SK-N-SH (cell line): ENCODE data around the gene PDE6A. TPM values are rescaled to one million over a fixed set of nuclear protein-coding genes. Genes with fewer than 3 reads are reported as not detected.

ENCODE experiments used
- CTCF ChIA-PET: fragments of 300-600, 350-600 bp; formaldehyde crosslinking; extraction: SDS; loops from one replicate; lab custom pipeline; 2021; lab: Yijun Ruan, JAX
- POLR2A ChIA-PET: fragments of 350-600 bp; sonication (Branson Sonifier 250); formaldehyde crosslinking; extraction: SDS; loops from one replicate; lab custom pipeline; 2020; ENCODE audit warnings: antibody characterized with exemption, inconsistent platforms; lab: Yijun Ruan, JAX
- DNase-seq: peaks from one replicate; pipeline ENCODE4 v3.0.0; 2012
- H2AFZ ChIP-seq: fragments of 200-600 bp; sonication (generic); 2 replicates; pipeline ENCODE4 v1.8.1; 2016; ENCODE audit warnings: antibody characterized with exemption, mild to moderate bottlenecking, low read depth
- H3F3A ChIP-seq: fragments of 200-600 bp; sonication (generic); replicated peaks from 2 replicates; pipeline ENCODE3; 2016; ENCODE audit warnings: antibody characterized with exemption, mild to moderate bottlenecking; ENCODE audit not compliant: insufficient read depth
- H3K27ac ChIP-seq, 2 experiments: fragments of 200-500 bp in 1 of 2; fragments of 200-600 bp in 1 of 2; sonication (Bioruptor generic) in 1 of 2; sonication (generic), shearing (Covaris generic) in 1 of 2; 2 replicates each; pipeline versions ENCODE4 v1.5.1 to v1.6.1; 2014 to 2016; ENCODE audit warnings: low read depth in 2 of 2, inconsistent platforms in 1 of 2, low read length in 1 of 2, mild to moderate bottlenecking in 1 of 2, mixed read lengths in 1 of 2
- H3K27me3 ChIP-seq: fragments of 200-600 bp; sonication (generic), shearing (Covaris generic); 2 replicates; pipeline ENCODE4 v1.6.1; 2016; ENCODE audit warnings: mixed run types; ENCODE audit not compliant: insufficient read depth
- H3K36me3 ChIP-seq, 2 experiments: fragments of 200-500 bp in 1 of 2; fragments of 200-600 bp in 1 of 2; sonication (Bioruptor generic) in 1 of 2; sonication (generic) in 1 of 2; replicated peaks in 1 of 2; 2 replicates each; pipeline versions ENCODE3 to v1.5.1; 2014 to 2016; ENCODE audit warnings: low read length in 1 of 2, mild to moderate bottlenecking in 1 of 2; ENCODE audit not compliant: insufficient read depth in 2 of 2, control insufficient read depth in 1 of 2
- H3K4me1 ChIP-seq, 2 experiments: fragments of 200-500 bp in 1 of 2; fragments of 200-600 bp in 1 of 2; sonication (Bioruptor generic) in 1 of 2; sonication (generic), shearing (Covaris generic) in 1 of 2; 2 replicates each; pipeline versions ENCODE4 v1.5.1 to v1.6.1; 2014 to 2016; ENCODE audit warnings: low read depth in 1 of 2, low read length in 1 of 2, mixed run types in 1 of 2; ENCODE audit not compliant: insufficient read depth in 2 of 2, control insufficient read depth in 1 of 2
- H3K4me2 ChIP-seq: fragments of 200-600 bp; sonication (generic), shearing (Covaris generic); 2 replicates; pipeline ENCODE4 v1.6.1; 2017; ENCODE audit warnings: mixed run types
- H3K4me3 ChIP-seq, 2 experiments: fragments of 200-500 bp in 1 of 2; fragments of 200-600 bp in 1 of 2; sonication (Bioruptor generic) in 1 of 2; sonication (generic), shearing (Covaris generic) in 1 of 2; 2 replicates each; pipeline versions ENCODE4 v1.5.1 to v1.8.1; 2014 to 2016; ENCODE audit warnings: low read depth in 2 of 2, inconsistent platforms in 1 of 2, low read length in 1 of 2, mild to moderate bottlenecking in 1 of 2, mixed read lengths in 1 of 2, moderate library complexity in 1 of 2
- H3K79me2 ChIP-seq: fragments of 200-600 bp; sonication (generic); 2 replicates; pipeline ENCODE4 v1.8.1; 2017; ENCODE audit warnings: mild to moderate bottlenecking; ENCODE audit not compliant: insufficient read depth
- H3K9ac ChIP-seq: fragments of 200-600 bp; sonication (generic); 2 replicates; pipeline ENCODE4 v1.6.1; 2017; ENCODE audit warnings: mixed run types
- H3K9me2 ChIP-seq: fragments of 200-600 bp; sonication (generic); 2 replicates; pipeline ENCODE4 v1.6.1; 2017; ENCODE audit warnings: mixed run types
- H3K9me3 ChIP-seq: fragments of 200-600 bp; sonication (generic); 2 replicates; pipeline ENCODE4 v1.6.1; 2017; ENCODE audit warnings: mixed run types, mild to moderate bottlenecking, moderate library complexity
- H4K20me1 ChIP-seq: fragments of 200-600 bp; sonication (generic); 2 replicates; pipeline ENCODE4 v1.6.1; 2017; ENCODE audit warnings: mild to moderate bottlenecking, mixed run types; ENCODE audit not compliant: insufficient read depth
- FOXJ3 ChIP-seq: sonication (generic); formaldehyde crosslinking; IDR thresholded peaks from 2 replicates; pipeline ENCODE4 v1.5.1; 2020; ENCODE audit warnings: mild to moderate bottlenecking, missing genetic modification reagents
- JUND ChIP-seq: IDR thresholded peaks from 2 replicates; pipeline ENCODE4 v1.4.0; 2012
- MXI1 ChIP-seq: IDR thresholded peaks from 2 replicates; pipeline ENCODE4 v1.6.1; 2012; ENCODE audit warnings: mild to moderate bottlenecking, low read depth, low read length, improper control_type of control experiment
- NFIC ChIP-seq: IDR thresholded peaks from 2 replicates; pipeline ENCODE4 v1.4.0; 2012; ENCODE audit warnings: borderline replicate concordance
- PBX3 ChIP-seq: IDR thresholded peaks from 2 replicates; pipeline ENCODE4; 2012
- RAD21 ChIP-seq: IDR thresholded peaks from 2 replicates; pipeline ENCODE4 v1.6.1; 2012; ENCODE audit warnings: mild to moderate bottlenecking, low read length
- RCOR1 ChIP-seq: fragments of 150-350 bp; IDR thresholded peaks from 2 replicates; pipeline ENCODE4 v1.6.1; 2017; ENCODE audit warnings: antibody characterized with exemption, low read length
- REST ChIP-seq: IDR thresholded peaks from 2 replicates; pipeline ENCODE4 v1.6.1; 2012; ENCODE audit warnings: mild to moderate bottlenecking, low read depth, low read length, moderate library complexity
- RFX5 ChIP-seq: IDR thresholded peaks from 2 replicates; pipeline ENCODE4 v1.6.1; 2012; ENCODE audit warnings: mild to moderate bottlenecking, improper control_type of control experiment, low read length
- SIN3A ChIP-seq: IDR thresholded peaks from 2 replicates; pipeline ENCODE4 v1.6.1; 2012; ENCODE audit warnings: low read depth, mild to moderate bottlenecking, low read length, moderate library complexity, borderline replicate concordance
- TEAD4 ChIP-seq: IDR thresholded peaks from 2 replicates; pipeline ENCODE4 v1.4.0; 2012; ENCODE audit warnings: mild to moderate bottlenecking, borderline replicate concordance; ENCODE audit not compliant: insufficient read depth
- ZBTB33 ChIP-seq: IDR thresholded peaks from 2 replicates; pipeline ENCODE4 v1.4.0; 2012; ENCODE audit warnings: low read depth, borderline replicate concordance
- WGBS: methylation state at CpG from one replicate; pipeline ENCODE4 v1.1.6; 2017; ENCODE audit warnings: low lambda C conversion rate; 5-methylcytosine and 5-hydroxymethylcytosine counted together
- polyA plus RNA-seq, 3 experiments: library from polyadenylated mRNA; depleted of rRNA; stranded (reverse); fragments of >200 nt; gene quantifications; 2 replicates each; pipeline ENCODE4 v1.2.3, GENCODE V29; 2012

PDE6A gene
- polyA plus RNA-seq, 1 of the 3 experiments (the other 2 are of a cell fraction): 0.05 TPM

- Histone ChIP-seq H3K9me3 (no peaks in the 10 kb centered on the region), H3K4me2 (peak overlapping the region; percentile 71; the same call in 1 of the 2 replicates), H3K9ac (peak overlapping the region; percentile 42; the same call in 1 of the 2 replicates), H3K4me1 (peaks cover 8 to 10% of the 10 kb centered on the region in 2 experiments; a peak in 3 of 4 replicates), H3K27ac (peak overlapping the region; percentile 45 to 76), H3K27me3 (no peaks in the 10 kb centered on the region), H3K36me3 (no peaks in the 10 kb centered on the region), H4K20me1 (no peaks in the 10 kb centered on the region), H3K79me2 (no peaks in the 10 kb centered on the region), H3F3A (peaks cover 4% of the 10 kb centered on the region), H2AFZ (peak overlapping the region; percentile 71), H3K4me3 (peak overlapping the region; percentile 41 to 57), H3K9me2 (no peaks in the 10 kb centered on the region)
- WGBS: 58% methylated on average over 14 of the region's 14 CpGs
- peak; percentile 20 for DNase-seq
- ChIA-PET CTCF (interaction anchor here (1.2 to 6.5 kb wide), 4 partner anchors 30 to 79 kb away, joined by 3 to 68 read pairs (median 8); partner anchors contain the start of gene SLC26A2), POLR2A (interaction anchor here (0.6 kb wide), 1 partner anchor 585 kb away, joined by 4 read pairs; no protein-coding TSS in a partner anchor)
- TF ChIP-seq RCOR1 (no peak), SIN3A (no peak), RAD21 (no peak), RFX5 (no peak), JUND (no peak), REST (no peak), ZBTB33 (no peak)
- TF ChIP-seq, all 33 proteins: peak for 0
Observed at GRCh38 chr5:149931992-149932436, 12.6 kb downstream of the PDE6A start.

- ChIA-PET CTCF (interaction anchor here (1.0 to 6.5 kb wide), 3 partner anchors 10 to 31 kb away, joined by 4 to 68 read pairs (median 5); partner anchors contain the start of gene SLC26A2), POLR2A (interaction anchor here (0.6 kb wide), 1 partner anchor 584 kb away, joined by 4 read pairs; no protein-coding TSS in a partner anchor)
- peak overlapping the region in 1 of 2 experiments; percentile 31; a peak in 2 of 4 replicates for H3K27ac ChIP-seq
- no peak overlapping the region for H3K9ac ChIP-seq
- TF ChIP-seq PBX3 (no peak), TEAD4 (no peak), MXI1 (no peak), NFIC (0 out of 2 replicates have a peak, but pooled peaks have one; percentile 4), FOXJ3 (CRISPR knock-in tag) (no peak)
- no peaks in the 10 kb centered on the region for H4K20me1 ChIP-seq
- H3K4me1 ChIP-seq: peaks cover 0 to 10% of the 10 kb centered on the region in 2 experiments; a peak in 3 of 4 replicates
- no peak overlapping the region for H3K4me2 ChIP-seq
- H3K9me3 ChIP-seq: no peaks in the 10 kb centered on the region
- peaks cover 4% of the 10 kb centered on the region for H3F3A ChIP-seq
- no peaks in the 10 kb centered on the region for H3K9me2 ChIP-seq
- no peak for DNase-seq
- no peaks in the 10 kb centered on the region for H3K79me2 ChIP-seq
- no peak overlapping the region for H3K4me3 ChIP-seq
- H3K27me3 ChIP-seq: no peaks in the 10 kb centered on the region
- no peak overlapping the region for H2AFZ ChIP-seq
- 78% methylated on average over 7 of the region's 7 CpGs for WGBS
- no peaks in the 10 kb centered on the region for H3K36me3 ChIP-seq
Observed at GRCh38 chr5:149930749-149931574, 13.6 kb downstream of the PDE6A start.
